Measurements from ENCODE around the gene PRKG1. TPM values are rescaled to one million over a fixed set of nuclear protein-coding genes. Genes with fewer than 3 reads are reported as not detected.

The PRKG1 gene
- polyA plus RNA-seq, 3 donors: not detected

GRCh38 chr10:51029172-51029641 lies 45.1 kb upstream of the PRKG1 start:
- H3K4me2 ChIP-seq (replicated peaks; ENCODE audit: extremely low read depth, low read length, poor library complexity, severe bottlenecking): no peak overlapping the region
- TF ChIP-seq, protein P1, sequence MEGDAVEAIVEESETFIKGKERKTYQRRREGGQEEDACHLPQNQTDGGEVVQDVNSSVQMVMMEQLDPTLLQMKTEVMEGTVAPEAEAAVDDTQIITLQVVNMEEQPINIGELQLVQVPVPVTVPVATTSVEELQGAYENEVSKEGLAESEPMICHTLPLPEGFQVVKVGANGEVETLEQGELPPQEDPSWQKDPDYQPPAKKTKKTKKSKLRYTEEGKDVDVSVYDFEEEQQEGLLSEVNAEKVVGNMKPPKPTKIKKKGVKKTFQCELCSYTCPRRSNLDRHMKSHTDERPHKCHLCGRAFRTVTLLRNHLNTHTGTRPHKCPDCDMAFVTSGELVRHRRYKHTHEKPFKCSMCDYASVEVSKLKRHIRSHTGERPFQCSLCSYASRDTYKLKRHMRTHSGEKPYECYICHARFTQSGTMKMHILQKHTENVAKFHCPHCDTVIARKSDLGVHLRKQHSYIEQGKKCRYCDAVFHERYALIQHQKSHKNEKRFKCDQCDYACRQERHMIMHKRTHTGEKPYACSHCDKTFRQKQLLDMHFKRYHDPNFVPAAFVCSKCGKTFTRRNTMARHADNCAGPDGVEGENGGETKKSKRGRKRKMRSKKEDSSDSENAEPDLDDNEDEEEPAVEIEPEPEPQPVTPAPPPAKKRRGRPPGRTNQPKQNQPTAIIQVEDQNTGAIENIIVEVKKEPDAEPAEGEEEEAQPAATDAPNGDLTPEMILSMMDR (IDR thresholded peaks at IDR 0.05): no peak
- H3K9ac ChIP-seq (ENCODE audit: insufficient read depth, low read length, poor library complexity, severe bottlenecking): no peak overlapping the region
- no peaks in the 10 kb centered on the region for H3K9me3 ChIP-seq (replicated peaks in 1 of 2; ENCODE audit: control insufficient read depth in 1 of 2, insufficient read depth in 1 of 2, low read length in 2 of 2)
- DNase-seq: no peak
- H4K20me1 ChIP-seq (ENCODE audit: insufficient read depth, low read length): no peaks in the 10 kb centered on the region
- Mint-ChIP-seq H3K27ac (no peak overlapping the region), H3K27me3 (ENCODE audit: low read depth in 3 of 3) (peaks cover 0 to 5% (median 0%) of the 10 kb centered on the region in 3 donors), H3K9me3 (peaks cover 0 to 1% (median 0%) of the 10 kb centered on the region in 7 donors), H3K4me1 (no peaks in the 10 kb centered on the region), H3K36me3 (no peaks in the 10 kb centered on the region), H3K4me3 (no peak overlapping the region)
- H3K79me2 ChIP-seq (ENCODE audit: insufficient read depth, low read length): no peaks in the 10 kb centered on the region
- no peak overlapping the region for H2AFZ ChIP-seq (ENCODE audit: insufficient read depth, low read depth, low read length, poor library complexity, severe bottlenecking)
- no CpG with 5 or more reads among the region's 2 CpGs for WGBS (ENCODE audit: insufficient coverage)
- H3K4me3 ChIP-seq (replicated peaks in 1 of 3; ENCODE audit: low read depth in 2 of 3, low read length in 3 of 3): no peak overlapping the region
- no peaks in the 10 kb centered on the region for H3K36me3 ChIP-seq (replicated peaks in 1 of 2; ENCODE audit: control insufficient read depth in 1 of 2, insufficient read depth in 2 of 2, low read length in 2 of 2)
- no peak overlapping the region for H3K27ac ChIP-seq (ENCODE audit: low read depth in 1 of 2, low read length in 2 of 2)
- no peaks in the 10 kb centered on the region for H3K4me1 ChIP-seq (ENCODE audit: control insufficient read depth in 1 of 2, insufficient read depth in 2 of 2, low read length in 2 of 2)
- intact Hi-C loops (cut with micrococcal nuclease): no loop called here
- H3K27me3 ChIP-seq (ENCODE audit: control insufficient read depth in 2 of 2, insufficient read depth in 2 of 2, low read length in 2 of 2): no peaks in the 10 kb centered on the region

DNA sequence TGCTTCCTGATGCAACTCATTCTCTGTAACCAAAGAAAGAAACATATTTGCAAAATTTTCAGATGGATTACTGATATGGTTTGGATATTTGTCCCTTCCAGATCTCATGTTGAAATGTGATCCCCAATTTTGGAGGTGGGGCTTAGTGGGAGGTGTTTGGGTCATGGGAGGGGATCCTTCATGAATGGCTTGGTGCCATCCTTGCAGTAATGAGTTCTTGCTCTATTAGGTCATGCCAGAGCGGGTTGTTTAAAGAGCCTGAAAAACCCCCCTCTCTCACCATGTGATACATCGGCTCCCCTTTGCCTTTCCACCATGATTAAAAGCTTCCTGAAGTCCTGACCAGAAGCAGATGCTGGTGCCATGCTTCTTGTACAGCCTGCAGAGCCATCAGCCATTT lies 43.8 kb upstream of the PRKG1 start:
- H3K27ac Mint-ChIP-seq: no peak overlapping the region
- peaks cover 0 to 5% (median 0%) of the 10 kb centered on the region in 3 donors for H3K27me3 Mint-ChIP-seq (ENCODE audit: low read depth in 3 of 3)
- 96% methylated on average over 2 of the region's 2 CpGs for WGBS (ENCODE audit: insufficient coverage)

More for the DNA sequence above, 43.8 kb upstream of the PRKG1 start:
- Mint-ChIP-seq H3K4me3 (no peak overlapping the region), H3K4me1 (no peaks in the 10 kb centered on the region), H3K36me3 (no peaks in the 10 kb centered on the region), H3K9me3 (no peaks in the 10 kb centered on the region)
- TF ChIP-seq, protein P1 (IDR thresholded peaks at IDR 0.05): no peak
- no peaks in the 10 kb centered on the region for H3K9me3 ChIP-seq (replicated peaks in 1 of 2; ENCODE audit: control insufficient read depth in 1 of 2, insufficient read depth in 1 of 2, low read length in 2 of 2)
- H3K36me3 ChIP-seq (replicated peaks in 1 of 2; ENCODE audit: control insufficient read depth in 1 of 2, insufficient read depth in 2 of 2, low read length in 2 of 2): no peaks in the 10 kb centered on the region
- H3K27me3 ChIP-seq (ENCODE audit: control insufficient read depth in 2 of 2, insufficient read depth in 2 of 2, low read length in 2 of 2): no peaks in the 10 kb centered on the region
- H3K4me2 ChIP-seq (replicated peaks; ENCODE audit: extremely low read depth, low read length, poor library complexity, severe bottlenecking): no peak overlapping the region
- H2AFZ ChIP-seq (ENCODE audit: insufficient read depth, low read depth, low read length, poor library complexity, severe bottlenecking): no peak overlapping the region
- DNase-seq: no peak
- H3K27ac ChIP-seq (ENCODE audit: low read depth in 1 of 2, low read length in 2 of 2): no peak overlapping the region
- no peaks in the 10 kb centered on the region for H3K79me2 ChIP-seq (ENCODE audit: insufficient read depth, low read length)
- H3K4me1 ChIP-seq (ENCODE audit: control insufficient read depth in 1 of 2, insufficient read depth in 2 of 2, low read length in 2 of 2): no peaks in the 10 kb centered on the region
- no peaks in the 10 kb centered on the region for H4K20me1 ChIP-seq (ENCODE audit: insufficient read depth, low read length)
- H3K9ac ChIP-seq (ENCODE audit: insufficient read depth, low read length, poor library complexity, severe bottlenecking): no peak overlapping the region
- no peak overlapping the region for H3K4me3 ChIP-seq (replicated peaks in 1 of 3; ENCODE audit: low read depth in 2 of 3, low read length in 3 of 3)
- intact Hi-C loops (cut with micrococcal nuclease): no loop called here
